PC-3 (cell line): ENCODE data around the gene HOXB2. TPM values are rescaled to one million over a fixed set of nuclear protein-coding genes. Genes with fewer than 3 reads are reported as not detected.

Source experiments
- ATAC-seq: fragments of 200-7000 bp; cut with Tn5 transposase; 2 replicates; pipeline ENCODE4 v1.9.1; 2020; ENCODE audit warnings: mild to moderate bottlenecking, moderate library complexity
- BruUV-seq: library from RNA; stranded (reverse); fragments of 400-500 nt; replicated peaks from 2 replicates; lab custom pipeline; 2021; lab: Mats Ljungman, UMichigan
- CTCF ChIA-PET: fragments of 300-600 bp; sonication (Branson Sonifier 250); formaldehyde crosslinking; loops from one replicate; lab custom pipeline; 2022; ENCODE audit warnings: antibody characterized with exemption; lab: Charles Lee
- POLR2A ChIA-PET: fragments of 300-600 bp; sonication (Branson Sonifier 250); formaldehyde crosslinking; loops from one replicate; lab custom pipeline; 2022; ENCODE audit warnings: antibody characterized with exemption; ENCODE audit not compliant: unreplicated experiment; lab: Charles Lee
- DNase-seq: peaks from one replicate; pipeline ENCODE4 v3.0.0-alpha.2; 2015
- H2AFZ ChIP-seq: fragments of 300-600 bp; sonication (generic); 2 replicates; pipeline ENCODE4 v1.6.0; 2016; ENCODE audit warnings: antibody characterized with exemption, low read length
- H3F3A ChIP-seq: fragments of 300-600 bp; sonication (generic); one replicate; pipeline ENCODE4 v1.6.0; 2017; ENCODE audit warnings: antibody characterized with exemption, low read length, control low read depth, mild to moderate bottlenecking; ENCODE audit not compliant: unreplicated experiment
- H3K27ac ChIP-seq: fragments of 300-600 bp; sonication (generic); 2 replicates; pipeline ENCODE4 v1.5.1; 2016; ENCODE audit warnings: mild to moderate bottlenecking, low read length
- H3K27me3 ChIP-seq: fragments of 300-600 bp; sonication (generic); 2 replicates; pipeline ENCODE4 v1.6.1; 2016; ENCODE audit warnings: low read length, mixed read lengths
- H3K36me3 ChIP-seq: fragments of 300-600 bp; sonication (generic); 2 replicates; pipeline ENCODE4 v1.6.1; 2016; ENCODE audit warnings: low read depth, mixed run types, low read length, mixed read lengths
- H3K4me1 ChIP-seq: fragments of 300-600 bp; sonication (generic); 2 replicates; pipeline ENCODE4 v1.5.1; 2016; ENCODE audit warnings: low read length; ENCODE audit not compliant: insufficient read depth
- H3K4me2 ChIP-seq: fragments of 300-600 bp; sonication (generic); 2 replicates; pipeline ENCODE4 v1.6.0; 2016; ENCODE audit warnings: low read length
- H3K4me3 ChIP-seq: fragments of 300-600 bp; sonication (generic); 2 replicates; pipeline ENCODE4 v1.5.1; 2016; ENCODE audit warnings: mild to moderate bottlenecking, low read length, mixed read lengths
- H3K79me2 ChIP-seq: fragments of 300-600 bp; sonication (generic); 2 replicates; pipeline ENCODE4 v1.6.1; 2017; ENCODE audit warnings: low read length, mixed read lengths
- H3K9ac ChIP-seq: fragments of 300-600 bp; sonication (generic); 2 replicates; pipeline ENCODE4 v1.6.0; 2016; ENCODE audit warnings: mild to moderate bottlenecking, low read length
- H3K9me2 ChIP-seq: fragments of 300-600 bp; sonication (generic); replicated peaks from 2 replicates; pipeline ENCODE4 v1.6.1; 2016; ENCODE audit warnings: mixed run types, low read length, mixed read lengths
- H3K9me3 ChIP-seq: fragments of 300-600 bp; sonication (generic); 2 replicates; pipeline ENCODE4 v1.6.1; 2016; ENCODE audit warnings: low read length, mixed read lengths
- H4K20me1 ChIP-seq: fragments of 300-600 bp; sonication (generic); 2 replicates; pipeline ENCODE4 v1.6.1; 2016; ENCODE audit warnings: low read length, mixed read lengths
- CTCF ChIP-seq: fragments of 300-600 bp; sonication (generic); conservative IDR thresholded peaks from 2 replicates; pipeline ENCODE4 v1.5.1; 2017; ENCODE audit warnings: antibody characterized with exemption, low read depth, mild to moderate bottlenecking, low read length
- EZH2 ChIP-seq: fragments of 300-600 bp; sonication (generic); IDR thresholded peaks from one replicate; pipeline ENCODE4 v1.6.1; 2017; ENCODE audit warnings: antibody characterized with exemption, mild to moderate bottlenecking, low read length; ENCODE audit not compliant: unreplicated experiment
- EZH2phosphoT487 ChIP-seq: fragments of 300-600 bp; sonication (generic); IDR thresholded peaks from 2 replicates; pipeline ENCODE4 v1.6.1; 2018; ENCODE audit warnings: mild to moderate bottlenecking, antibody characterized with exemption, low read length, borderline replicate concordance
- intact Hi-C: fragments of 100-400 bp; cut with micrococcal nuclease; formaldehyde crosslinking; loops from 2 replicates; pipeline ENCODE4 v1.9.0; 2023
- total RNA-seq: library from RNA; depleted of rRNA; stranded (reverse); fragments of >200 nt; gene quantifications from 2 replicates; pipeline ENCODE4 v1.2.3, GENCODE V29; 2014

Gene HOXB2
- total RNA-seq, 1 experiment from 2014 or later, result 1.1 TPM

GRCh38 chr17:48571024-48571818 is 26.3 kb upstream of the HOXB2 start:
- Histone ChIP-seq H3K9me2 (no peaks in the 10 kb centered on the region), H3K27ac (no peak overlapping the region), H3F3A (no peaks in the 10 kb centered on the region), H3K36me3 (no peaks in the 10 kb centered on the region), H3K9ac (no peak overlapping the region), H2AFZ (no peak overlapping the region), H3K4me1 (peaks cover 12% of the 10 kb centered on the region), H3K9me3 (no peaks in the 10 kb centered on the region), H3K4me3 (no peak overlapping the region), H4K20me1 (no peaks in the 10 kb centered on the region), H3K27me3 (no peaks in the 10 kb centered on the region), H3K4me2 (no peak overlapping the region), H3K79me2 (no peaks in the 10 kb centered on the region)
- TSS peak; percentile 13 for BruUV-seq
- CTCF ChIA-PET, result no interaction called here
- ATAC-seq, result no peak
- no peak for DNase-seq
- POLR2A ChIA-PET, result no interaction called here
- no peak for TF ChIP-seq CTCF
- TF ChIP-seq EZH2phosphoT487, result no peak
- no peak for TF ChIP-seq EZH2
- intact Hi-C loops, result no loop called here

- DNase-seq, result no peak
- H4K20me1 ChIP-seq, result no peaks in the 10 kb centered on the region
- no peaks in the 10 kb centered on the region for H3K9me3 ChIP-seq
- no peak overlapping the region for H3K4me2 ChIP-seq
- no peaks in the 10 kb centered on the region for H3K27me3 ChIP-seq
- intact Hi-C loops, result no loop called here
- no peak overlapping the region for H3K4me3 ChIP-seq
- no peak overlapping the region for H3K9ac ChIP-seq
- H3K27ac ChIP-seq, result no peak overlapping the region
- ChIA-PET CTCF (no interaction called here), POLR2A (no interaction called here)
- no peaks in the 10 kb centered on the region for H3F3A ChIP-seq
- TF ChIP-seq CTCF (no peak), EZH2phosphoT487 (no peak), EZH2 (no peak)
- no peaks in the 10 kb centered on the region for H3K36me3 ChIP-seq
- H2AFZ ChIP-seq, result no peak overlapping the region
- H3K4me1 ChIP-seq, result peaks cover 8% of the 10 kb centered on the region
- no TSS peak for BruUV-seq
- no peaks in the 10 kb centered on the region for H3K9me2 ChIP-seq
- no peaks in the 10 kb centered on the region for H3K79me2 ChIP-seq
- no peak for ATAC-seq
These were observed 25.6 kb upstream of the HOXB2 start for GRCh38 chr17:48570325-48571023.
